Activated T-cell treated with anti-CD3 and anti-CD28 coated beads, Interleukin-2, amount 50 U/mL, for 4 hours (primary cell): ENCODE measurements around the gene BEST4. TPM values are rescaled to one million over a fixed set of nuclear protein-coding genes. Genes with fewer than 3 reads are reported as not detected.
A peak's percentile ranks its signal among the peaks of the same experiment; 100 is the strongest.

Experiments
- ATAC-seq, 2 donors: fragments of 200-7000 bp; cut with Tn5 transposase; one replicate each; pipeline ENCODE4 v1.10.0; 2021
- DNase-seq: peaks from one replicate; pipeline ENCODE4 v3.0.0-alpha.2; 2020
- H3K27me3 Mint-ChIP-seq: one replicate; pipeline ENCODE4 v1.8.0; 2021; ENCODE audit warnings: low read depth, mixed read lengths
- H3K36me3 Mint-ChIP-seq: one replicate; pipeline ENCODE4 v1.8.0; 2022; ENCODE audit warnings: mixed read lengths; ENCODE audit not compliant: insufficient read depth
- H3K4me1 Mint-ChIP-seq: one replicate; pipeline ENCODE4 v1.8.0; 2021; ENCODE audit warnings: low read depth, mixed read lengths
- H3K4me3 Mint-ChIP-seq: one replicate; pipeline ENCODE4 v1.8.0; 2021; ENCODE audit warnings: mild to moderate bottlenecking, moderate library complexity, mixed read lengths
- H3K9me3 Mint-ChIP-seq: one replicate; pipeline ENCODE4 v1.8.0; 2021; ENCODE audit warnings: mixed read lengths
- total RNA-seq, 3 donors: library from RNA; stranded (reverse); gene quantifications; one replicate each; pipeline ENCODE4 v1.2.1, GENCODE V29; 2021

The BEST4 gene
- total RNA-seq, 3 donors from 2014 or later, result 0.53 to 0.63 (median 0.57) TPM

GRCh38 chr1:44808938-44809917, 21.3 kb upstream of the BEST4 start:
- no peaks in the 10 kb centered on the region for H3K27me3 Mint-ChIP-seq
- no peaks in the 10 kb centered on the region for H3K9me3 Mint-ChIP-seq
- peaks cover 75% of the 10 kb centered on the region for H3K4me1 Mint-ChIP-seq
- H3K36me3 Mint-ChIP-seq, result peaks cover 33% of the 10 kb centered on the region
- ATAC-seq (peak; percentile 51 to 59), DNase-seq (peak; percentile 82)
- peak overlapping the region; percentile 71 for H3K4me3 Mint-ChIP-seq

GRCh38 chr1:44808063-44808937, 20.3 kb upstream of the BEST4 start, which contains the start of gene BTBD19:
Gene BTBD19 (plus strand): TSS chr1:44808523. CDS start chr1:44808821, 298 bp downstream.
- peak within 1 kb of the TSS; percentile 71 for H3K4me3 Mint-ChIP-seq
- H3K36me3 Mint-ChIP-seq, result peaks cover 42% of the 10 kb centered on the region
- peaks cover 76% of the 10 kb centered on the region for H3K4me1 Mint-ChIP-seq
- DNase-seq (peak; percentile 72), ATAC-seq (peak; percentile 56 to 65)
- no peaks in the 10 kb centered on the region for H3K27me3 Mint-ChIP-seq
- no peaks in the 10 kb centered on the region for H3K9me3 Mint-ChIP-seq

GRCh38 chr1:44807364-44808062, 19.5 kb upstream of the BEST4 start:
- H3K9me3 Mint-ChIP-seq, result no peaks in the 10 kb centered on the region
- peaks cover 49% of the 10 kb centered on the region for H3K36me3 Mint-ChIP-seq
- peaks cover 83% of the 10 kb centered on the region for H3K4me1 Mint-ChIP-seq
- no peaks in the 10 kb centered on the region for H3K27me3 Mint-ChIP-seq
- DNase-seq, result peak; percentile 85
- peak overlapping the region; percentile 71 for H3K4me3 Mint-ChIP-seq
- peak; percentile 60 to 64 for ATAC-seq

GRCh38 chr1:44806704-44807363, 18.9 kb upstream of the BEST4 start, which contains the start of gene DYNLT4:
Gene DYNLT4 (minus strand): TSS chr1:44807351. CDS start chr1:44806668, 683 bp downstream.
- Mint-ChIP-seq H3K4me1 (peaks cover 84% of the 10 kb centered on the region), H3K36me3 (peaks cover 55% of the 10 kb centered on the region), H3K27me3 (no peaks in the 10 kb centered on the region), H3K9me3 (no peaks in the 10 kb centered on the region), H3K4me3 (peak within 1 kb of the TSS; percentile 71)
- no peak for DNase-seq
- peak; percentile 5 to 6 for ATAC-seq

GRCh38 chr1:44806025-44806703, 18.2 kb upstream of the BEST4 start:
- H3K36me3 Mint-ChIP-seq, result peaks cover 54% of the 10 kb centered on the region
- DNase-seq, result no peak
- ATAC-seq, result no peak

GRCh38 chr1:44805311-44806024, 17.5 kb upstream of the BEST4 start:
- peak overlapping the region; percentile 93 for H3K4me3 Mint-ChIP-seq
- no peak for DNase-seq
- no peaks in the 10 kb centered on the region for H3K9me3 Mint-ChIP-seq
- H3K36me3 Mint-ChIP-seq, result peaks cover 55% of the 10 kb centered on the region
- no peak for ATAC-seq
- H3K27me3 Mint-ChIP-seq, result no peaks in the 10 kb centered on the region
- H3K4me1 Mint-ChIP-seq, result peaks cover 72% of the 10 kb centered on the region

More at GRCh38 chr1:44806025-44806703, 18.2 kb upstream of the BEST4 start:
- Mint-ChIP-seq H3K27me3 (no peaks in the 10 kb centered on the region), H3K9me3 (no peaks in the 10 kb centered on the region), H3K4me1 (peaks cover 79% of the 10 kb centered on the region), H3K4me3 (peak overlapping the region; percentile 93)

GRCh38 chr1:44803312-44804095, 15.5 kb upstream of the BEST4 start:
- H3K27me3 Mint-ChIP-seq, result no peaks in the 10 kb centered on the region
- H3K9me3 Mint-ChIP-seq, result no peaks in the 10 kb centered on the region
- ATAC-seq (no peak), DNase-seq (no peak)
- peaks cover 60% of the 10 kb centered on the region for H3K4me1 Mint-ChIP-seq
- H3K36me3 Mint-ChIP-seq, result peaks cover 53% of the 10 kb centered on the region
- H3K4me3 Mint-ChIP-seq, result peak overlapping the region; percentile 93

- no peak for ATAC-seq
Measured at GRCh38 chr1:44803062-44803311, 15.0 kb upstream of the BEST4 start.

GRCh38 chr1:44802306-44803061, 14.5 kb upstream of the BEST4 start:
- Mint-ChIP-seq H3K4me3 (peak overlapping the region; percentile 93), H3K4me1 (peaks cover 51% of the 10 kb centered on the region), H3K36me3 (peaks cover 52% of the 10 kb centered on the region), H3K9me3 (no peaks in the 10 kb centered on the region), H3K27me3 (no peaks in the 10 kb centered on the region)
- DNase-seq, result no peak
- ATAC-seq, result no peak

More at GRCh38 chr1:44803062-44803311, 15.0 kb upstream of the BEST4 start:
- Mint-ChIP-seq H3K4me1 (peaks cover 56% of the 10 kb centered on the region), H3K9me3 (no peaks in the 10 kb centered on the region), H3K36me3 (peaks cover 53% of the 10 kb centered on the region), H3K27me3 (no peaks in the 10 kb centered on the region), H3K4me3 (peak overlapping the region; percentile 93)
- DNase-seq, result no peak

GRCh38 chr1:44801491-44802305, 13.7 kb upstream of the BEST4 start:
- no peak for DNase-seq
- peak; percentile 12 to 19 for ATAC-seq
- Mint-ChIP-seq H3K36me3 (peaks cover 44% of the 10 kb centered on the region), H3K4me3 (peak overlapping the region; percentile 93), H3K27me3 (no peaks in the 10 kb centered on the region), H3K4me1 (peaks cover 44% of the 10 kb centered on the region), H3K9me3 (no peaks in the 10 kb centered on the region)
